WTC11 (cell line): ENCODE measurements around the gene RNF121. TPM values are rescaled to one million over a fixed set of nuclear protein-coding genes. Genes with fewer than 3 reads are reported as not detected.

Experiments used
- ATAC-seq: fragments of 200-7000 bp; cut with Tn5 transposase; 2 replicates; pipeline ENCODE4 v1.10.0; 2021; ENCODE audit warnings: mild to moderate bottlenecking, moderate library complexity
- CTCF ChIA-PET: fragments of 300-600 bp; sonication (Branson Sonifier 250); formaldehyde crosslinking; loops from one replicate; lab custom pipeline; 2021; ENCODE audit warnings: antibody characterized with exemption; lab: Charles Lee
- POLR2A ChIA-PET: fragments of 350-600 bp; sonication (Branson Sonifier 250); formaldehyde crosslinking; loops from one replicate; lab custom pipeline; 2021; ENCODE audit warnings: antibody characterized with exemption; lab: Charles Lee
- DNase-seq: peaks from one replicate; pipeline ENCODE4 v3.0.0; 2021; ENCODE audit warnings: low spot score
- H3K27ac Mint-ChIP-seq: 2 replicates; pipeline ENCODE4 v1.8.0; 2021; ENCODE audit warnings: mixed read lengths
- H3K27me3 Mint-ChIP-seq: 2 replicates; pipeline ENCODE4 v1.8.0; 2021; ENCODE audit warnings: low read depth, mild to moderate bottlenecking, moderate library complexity, mixed read lengths
- H3K36me3 Mint-ChIP-seq: 2 replicates; pipeline ENCODE4 v1.8.0; 2021; ENCODE audit warnings: mixed read lengths
- H3K4me1 Mint-ChIP-seq: 2 replicates; pipeline ENCODE4 v1.8.0; 2022; ENCODE audit warnings: mixed read lengths
- H3K4me3 Mint-ChIP-seq: 2 replicates; pipeline ENCODE4 v1.8.0; 2021; ENCODE audit warnings: mild to moderate bottlenecking, moderate library complexity, mixed read lengths
- H3K9me3 Mint-ChIP-seq: 2 replicates; pipeline ENCODE4 v1.8.0; 2021; ENCODE audit warnings: mixed read lengths
- AFF4 ChIP-seq: sonication (generic); formaldehyde crosslinking; IDR thresholded peaks from 2 replicates; pipeline ENCODE4 v1.8.1; 2023; ENCODE audit warnings: mild to moderate bottlenecking, missing genetic modification reagents, borderline replicate concordance
- CREM ChIP-seq: sonication (generic); formaldehyde crosslinking; IDR thresholded peaks from 2 replicates; pipeline ENCODE4 v1.8.1; 2022; ENCODE audit warnings: mild to moderate bottlenecking, missing genetic modification reagents, moderate library complexity
- EMX1 ChIP-seq: fragments of 250-450 bp; sonication (Bioruptor Pico); IDR thresholded peaks from 2 replicates; pipeline ENCODE4 v1.8.0; 2021; ENCODE audit warnings: mild to moderate bottlenecking
- ESRRA ChIP-seq: sonication (generic); formaldehyde crosslinking; IDR thresholded peaks from 2 replicates; pipeline ENCODE4 v1.8.1; 2022; ENCODE audit warnings: mild to moderate bottlenecking, missing genetic modification reagents, borderline replicate concordance
- GABPB1 ChIP-seq: sonication (generic); formaldehyde crosslinking; IDR thresholded peaks from 2 replicates; pipeline ENCODE4 v1.8.1; 2023; ENCODE audit warnings: mild to moderate bottlenecking, missing genetic modification reagents
- GRHL2 ChIP-seq: fragments of 250-450 bp; sonication (Bioruptor Pico); IDR thresholded peaks from 2 replicates; pipeline ENCODE4 v1.8.0; 2022; ENCODE audit warnings: mild to moderate bottlenecking, moderate library complexity; ENCODE audit not compliant: insufficient replicate concordance, severe bottlenecking
- HMGA2 ChIP-seq: fragments of 250-450 bp; sonication (Bioruptor Pico); IDR thresholded peaks from 2 replicates; pipeline ENCODE4 v1.4.0; 2021; ENCODE audit warnings: mild to moderate bottlenecking, moderate library complexity
- IRF2 ChIP-seq: sonication (generic); formaldehyde crosslinking; IDR thresholded peaks from 2 replicates; pipeline ENCODE4 v1.8.0; 2022; ENCODE audit warnings: low read depth, missing genetic modification reagents, borderline replicate concordance
- KAT7 ChIP-seq: sonication (generic); formaldehyde crosslinking; IDR thresholded peaks from 2 replicates; pipeline ENCODE4 v1.8.1; 2023; ENCODE audit warnings: missing genetic modification reagents, mild to moderate bottlenecking, borderline replicate concordance
- NR1H2 ChIP-seq: sonication (generic); formaldehyde crosslinking; IDR thresholded peaks from 2 replicates; pipeline ENCODE4 v1.9.0; 2021; ENCODE audit warnings: mild to moderate bottlenecking, moderate library complexity, missing genetic modification reagents
- NR3C1 ChIP-seq: sonication (generic); formaldehyde crosslinking; conservative IDR thresholded peaks from 2 replicates; pipeline ENCODE4 v1.8.1; 2023; ENCODE audit warnings: low read depth, mild to moderate bottlenecking, missing genetic modification reagents
- OVOL2 ChIP-seq: fragments of 250-450 bp; sonication (Bioruptor Pico); IDR thresholded peaks from 2 replicates; pipeline ENCODE4 v1.9.0; 2021; ENCODE audit warnings: mild to moderate bottlenecking, borderline replicate concordance
- RELA ChIP-seq: sonication (generic); formaldehyde crosslinking; IDR thresholded peaks from 2 replicates; pipeline ENCODE4 v1.8.1; 2022; ENCODE audit warnings: missing genetic modification reagents, mild to moderate bottlenecking, borderline replicate concordance
- SOX15 ChIP-seq: fragments of 250-450 bp; sonication (Bioruptor Pico); IDR thresholded peaks from 2 replicates; pipeline ENCODE4 v1.9.0; 2021; ENCODE audit warnings: mild to moderate bottlenecking
- TCF7 ChIP-seq: sonication (generic); formaldehyde crosslinking; IDR thresholded peaks from 2 replicates; pipeline ENCODE4 v1.8.0; 2022; ENCODE audit warnings: mild to moderate bottlenecking, low read depth, missing genetic modification reagents, moderate library complexity
- TEAD4 ChIP-seq: sonication (generic); formaldehyde crosslinking; IDR thresholded peaks from 2 replicates; pipeline ENCODE4 v1.8.0; 2022; ENCODE audit warnings: mild to moderate bottlenecking, missing genetic modification reagents
- ZBTB21 ChIP-seq: sonication (generic); formaldehyde crosslinking; IDR thresholded peaks from 2 replicates; pipeline ENCODE4 v1.8.1; 2023; ENCODE audit warnings: mild to moderate bottlenecking, missing genetic modification reagents, borderline replicate concordance
- ZNF219 ChIP-seq: sonication (generic); formaldehyde crosslinking; IDR thresholded peaks from 2 replicates; pipeline ENCODE4 v1.8.0; 2023; ENCODE audit warnings: missing genetic modification reagents, mild to moderate bottlenecking, borderline replicate concordance
- ZNF232 ChIP-seq: sonication (generic); formaldehyde crosslinking; IDR thresholded peaks from 2 replicates; pipeline ENCODE4 v1.8.0; 2022; ENCODE audit warnings: mild to moderate bottlenecking, missing genetic modification reagents
- ZNF532 ChIP-seq: fragments of 250-450 bp; sonication (Bioruptor Pico); IDR thresholded peaks from 2 replicates; pipeline ENCODE4 v1.9.0; 2021; ENCODE audit warnings: mild to moderate bottlenecking, borderline replicate concordance
- total RNA-seq: library from RNA; stranded (reverse); gene quantifications from 3 replicates; pipeline ENCODE4 v1.2.3, GENCODE V29; 2021
- TF ChIP-seq, protein P1 (sequence below): fragments of 250-450 bp; sonication (Bioruptor Pico); conservative IDR thresholded peaks from 2 replicates; pipeline ENCODE4 v1.9.0; 2021; ENCODE audit warnings: mild to moderate bottlenecking
- TF ChIP-seq, protein P2 (sequence below): sonication (generic); formaldehyde crosslinking; IDR thresholded peaks from 2 replicates; pipeline ENCODE4 v1.8.0; 2023; ENCODE audit warnings: missing genetic modification reagents
- TF ChIP-seq, protein P3 (sequence below): sonication (generic); formaldehyde crosslinking; IDR thresholded peaks from 2 replicates; pipeline ENCODE4 v1.8.1; 2023; ENCODE audit warnings: mild to moderate bottlenecking, moderate library complexity, missing genetic modification reagents

RNF121 gene
- total RNA-seq, 1 experiment from 2014 or later, result 40.2 TPM

GRCh38 chr11:71930556-71931244, 1.9 kb downstream of the RNF121 start (continued):
- TF ChIP-seq, protein P1, sequence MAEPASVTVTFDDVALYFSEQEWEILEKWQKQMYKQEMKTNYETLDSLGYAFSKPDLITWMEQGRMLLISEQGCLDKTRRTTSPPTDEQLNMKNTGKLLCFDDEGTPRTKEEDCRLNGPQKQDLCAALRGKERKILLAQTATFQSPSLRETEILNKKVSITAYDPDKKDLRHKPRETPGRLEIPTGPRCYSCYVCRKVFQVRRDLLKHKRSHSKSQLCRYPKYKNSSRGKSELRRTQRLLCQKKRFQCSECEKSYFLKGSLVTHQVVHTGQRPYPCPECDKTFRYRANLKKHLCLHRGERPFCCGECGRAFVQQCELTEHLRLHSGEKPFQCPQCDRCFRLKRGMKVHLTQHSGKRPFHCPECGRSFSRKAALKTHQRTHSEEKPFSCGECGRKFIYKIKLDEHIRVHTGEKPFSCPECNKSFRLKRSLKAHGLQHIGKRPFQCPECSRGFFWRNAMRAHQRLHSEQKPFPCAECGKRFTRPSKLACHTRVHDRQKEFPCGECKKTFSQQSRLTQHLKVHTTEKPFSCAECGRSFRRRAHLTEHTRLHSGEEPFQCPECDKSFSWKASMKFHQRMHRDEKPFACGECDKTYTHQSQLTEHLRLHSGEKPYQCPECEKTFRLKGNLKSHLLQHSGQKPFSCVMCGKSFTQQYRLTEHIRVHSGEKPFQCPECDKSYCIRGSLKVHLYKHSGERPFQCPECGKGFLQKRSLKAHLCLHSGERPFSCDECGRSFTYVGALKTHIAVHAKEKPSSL (CRISPR knock-in tag), result no peak
- TF ChIP-seq ZNF232, result no peak
- TF ChIP-seq OVOL2 (CRISPR knock-in tag), result no peak
- TF ChIP-seq RELA (CRISPR knock-in tag), result no peak
- TF ChIP-seq GABPB1, result no peak
- TF ChIP-seq NR1H2 (CRISPR knock-in tag), result no peak
- no peak for TF ChIP-seq IRF2
- TF ChIP-seq TCF7 (CRISPR knock-in tag), result no peak
- TF ChIP-seq ESRRA (CRISPR knock-in tag), result no peak
- TF ChIP-seq TEAD4, result no peak

DNA sequence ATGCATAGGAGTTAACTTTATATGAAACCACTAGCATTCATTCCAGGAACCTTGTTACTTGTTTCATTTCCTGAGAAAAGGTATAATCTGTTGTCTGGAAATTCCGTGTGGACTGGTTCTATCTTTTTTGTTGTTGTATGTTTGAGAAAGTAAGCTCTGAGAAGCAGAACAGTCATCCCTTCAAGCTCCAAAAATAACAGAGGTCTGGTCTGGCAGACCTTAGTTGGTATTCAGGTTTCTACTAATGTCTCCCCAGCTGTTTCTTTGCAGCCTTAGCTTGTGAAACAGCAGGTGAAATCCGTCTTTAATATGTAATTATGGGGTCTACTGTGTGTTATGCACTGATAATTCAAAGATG, 2.4 kb downstream of the RNF121 start:
- H3K4me3 Mint-ChIP-seq, result no peak overlapping the region
- ChIA-PET CTCF (no interaction called here), POLR2A (no interaction called here)
- H3K9me3 Mint-ChIP-seq, result no peaks in the 10 kb centered on the region
- peaks cover 2% of the 10 kb centered on the region; the same call in 1 of the 2 replicates for H3K36me3 Mint-ChIP-seq
- no peak overlapping the region; the same call in 1 of the 2 replicates for H3K27ac Mint-ChIP-seq
- H3K27me3 Mint-ChIP-seq, result no peaks in the 10 kb centered on the region
- peaks cover 22% of the 10 kb centered on the region for H3K4me1 Mint-ChIP-seq
- no peak for DNase-seq
- no peak for ATAC-seq
- no peak for TF ChIP-seq ZBTB21 (CRISPR knock-in tag)
- no peak for TF ChIP-seq EMX1 (CRISPR knock-in tag)
- TF ChIP-seq GRHL2 (CRISPR knock-in tag), result no peak
- TF ChIP-seq ZNF532, result no peak
- TF ChIP-seq, protein P2, sequence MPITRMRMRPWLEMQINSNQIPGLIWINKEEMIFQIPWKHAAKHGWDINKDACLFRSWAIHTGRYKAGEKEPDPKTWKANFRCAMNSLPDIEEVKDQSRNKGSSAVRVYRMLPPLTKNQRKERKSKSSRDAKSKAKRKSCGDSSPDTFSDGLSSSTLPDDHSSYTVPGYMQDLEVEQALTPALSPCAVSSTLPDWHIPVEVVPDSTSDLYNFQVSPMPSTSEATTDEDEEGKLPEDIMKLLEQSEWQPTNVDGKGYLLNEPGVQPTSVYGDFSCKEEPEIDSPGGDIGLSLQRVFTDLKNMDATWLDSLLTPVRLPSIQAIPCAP (CRISPR knock-in tag), result no peak
- no peak for TF ChIP-seq IRF2
- no peak for TF ChIP-seq SOX15 (CRISPR knock-in tag)
- TF ChIP-seq CREM, result no peak
- TF ChIP-seq ESRRA (CRISPR knock-in tag), result no peak
- TF ChIP-seq OVOL2 (CRISPR knock-in tag), result no peak
- TF ChIP-seq, protein P3, sequence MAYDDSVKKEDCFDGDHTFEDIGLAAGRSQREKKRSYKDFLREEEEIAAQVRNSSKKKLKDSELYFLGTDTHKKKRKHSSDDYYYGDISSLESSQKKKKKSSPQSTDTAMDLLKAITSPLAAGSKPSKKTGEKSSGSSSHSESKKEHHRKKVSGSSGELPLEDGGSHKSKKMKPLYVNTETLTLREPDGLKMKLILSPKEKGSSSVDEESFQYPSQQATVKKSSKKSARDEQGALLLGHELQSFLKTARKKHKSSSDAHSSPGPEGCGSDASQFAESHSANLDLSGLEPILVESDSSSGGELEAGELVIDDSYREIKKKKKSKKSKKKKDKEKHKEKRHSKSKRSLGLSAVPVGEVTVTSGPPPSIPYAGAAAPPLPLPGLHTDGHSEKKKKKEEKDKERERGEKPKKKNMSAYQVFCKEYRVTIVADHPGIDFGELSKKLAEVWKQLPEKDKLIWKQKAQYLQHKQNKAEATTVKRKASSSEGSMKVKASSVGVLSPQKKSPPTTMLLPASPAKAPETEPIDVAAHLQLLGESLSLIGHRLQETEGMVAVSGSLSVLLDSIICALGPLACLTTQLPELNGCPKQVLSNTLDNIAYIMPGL (CRISPR knock-in tag), result no peak
- no peak for TF ChIP-seq ZNF219 (CRISPR knock-in tag)
- TF ChIP-seq NR3C1 (CRISPR knock-in tag), result no peak
- TF ChIP-seq KAT7 (CRISPR knock-in tag), result no peak
- TF ChIP-seq AFF4 (CRISPR knock-in tag), result no peak
- TF ChIP-seq HMGA2 (CRISPR knock-in tag), result no peak
